NCI-H2227 (cell line): ENCODE data around the gene CTCFL.
A peak's percentile ranks its signal among the peaks of the same experiment; 100 is the strongest.
"Not testable (repeated sequence)": the region's sequence is repeated elsewhere in the genome, so short reads cannot be mapped to it uniquely, and the experiment has no call there.

ENCODE experiments used
- DNase-seq: peaks from one replicate; lab custom pipeline; 2025; ENCODE audit not compliant: unreplicated experiment; lab: John Stamatoyannopoulos, UW

Gene CTCFL

DNA sequence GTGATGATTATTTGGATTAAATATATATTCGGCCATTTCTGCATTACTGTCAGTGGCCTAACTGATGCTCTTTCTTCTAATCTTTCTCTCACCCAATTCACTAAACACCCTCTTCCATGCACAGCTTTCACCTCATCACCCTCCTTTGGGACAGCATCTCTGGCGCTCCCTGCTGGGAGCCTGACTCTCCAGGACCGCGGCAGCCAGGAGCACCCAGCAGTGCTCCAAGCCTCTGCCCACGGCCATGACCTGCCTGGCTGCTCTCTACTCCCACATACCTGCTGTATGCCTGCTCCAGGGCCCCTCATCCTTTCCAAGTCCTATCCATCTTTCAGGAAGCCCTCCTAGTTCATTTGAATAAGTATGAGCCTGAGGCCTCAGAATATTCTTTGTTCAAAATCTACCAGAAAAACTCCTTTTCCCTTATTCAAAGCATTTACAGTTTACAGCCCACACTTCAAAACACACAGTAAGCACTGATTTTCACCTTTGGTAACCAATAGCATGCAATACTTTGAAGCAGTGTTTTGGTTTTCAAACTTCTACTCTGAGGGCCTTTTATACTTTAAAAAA, 15.2 kb downstream of the CTCFL start:
- no peak for DNase-seq

DNA sequence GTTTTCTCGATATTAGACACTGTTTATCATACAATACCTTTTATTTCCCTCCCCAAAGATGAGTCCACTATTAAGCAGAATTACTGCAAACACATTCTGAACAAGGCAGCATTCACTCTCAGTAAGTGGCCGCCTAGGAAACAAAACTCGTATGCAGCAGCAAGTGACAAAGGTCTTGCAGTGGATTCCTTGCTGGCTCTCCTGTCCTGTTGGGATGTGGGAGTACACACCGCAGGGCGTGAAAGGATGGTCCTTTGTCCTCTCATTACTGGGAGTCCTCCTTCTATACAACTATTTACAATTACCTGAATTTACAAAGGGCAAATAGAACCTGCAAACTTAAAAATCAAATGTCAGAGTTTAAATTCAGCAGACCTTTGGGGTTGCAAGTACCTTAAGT, 16.1 kb downstream of the CTCFL start:
- DNase-seq = no peak

DNA sequence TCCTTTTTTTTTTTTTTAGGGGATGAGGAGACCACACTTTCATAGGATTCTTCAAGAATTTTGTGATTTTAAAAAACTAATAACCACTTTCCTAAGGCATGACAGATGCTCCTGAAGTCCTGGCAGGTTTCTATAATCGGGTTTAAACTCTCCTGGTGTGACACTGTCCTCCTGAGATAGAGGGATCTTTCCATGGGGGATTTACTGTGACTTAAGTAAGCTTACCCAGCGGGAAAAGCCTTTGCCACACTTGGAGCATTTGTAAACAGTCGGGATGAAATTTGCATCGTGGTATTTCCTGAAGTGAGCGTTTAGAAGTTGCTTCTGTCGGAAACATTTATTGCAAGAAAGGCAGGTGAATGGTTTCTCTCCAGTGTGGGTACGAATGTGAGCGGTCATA, 16.6 kb downstream of the CTCFL start:
- no peak for DNase-seq

DNA sequence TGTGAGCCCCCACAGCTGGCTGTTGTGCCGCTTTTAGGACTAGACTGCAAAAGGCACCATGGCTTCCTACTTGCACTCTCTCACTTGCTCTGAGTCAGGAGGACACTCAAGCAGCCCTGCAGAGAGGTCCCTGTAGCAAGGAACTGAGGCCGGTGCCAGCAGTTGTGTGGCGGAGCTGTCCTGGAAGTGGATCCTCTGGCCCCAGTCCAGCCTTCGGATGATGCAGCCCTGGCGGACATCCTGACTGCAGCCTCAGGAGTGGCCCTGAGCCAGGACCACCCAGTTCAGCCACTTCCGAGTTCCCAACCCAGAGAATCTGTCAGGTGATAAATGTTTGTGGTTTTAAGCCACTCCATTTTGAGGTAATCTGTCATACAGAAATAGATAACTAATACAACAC, 17.5 kb downstream of the CTCFL start:
- DNase-seq = no peak

DNA sequence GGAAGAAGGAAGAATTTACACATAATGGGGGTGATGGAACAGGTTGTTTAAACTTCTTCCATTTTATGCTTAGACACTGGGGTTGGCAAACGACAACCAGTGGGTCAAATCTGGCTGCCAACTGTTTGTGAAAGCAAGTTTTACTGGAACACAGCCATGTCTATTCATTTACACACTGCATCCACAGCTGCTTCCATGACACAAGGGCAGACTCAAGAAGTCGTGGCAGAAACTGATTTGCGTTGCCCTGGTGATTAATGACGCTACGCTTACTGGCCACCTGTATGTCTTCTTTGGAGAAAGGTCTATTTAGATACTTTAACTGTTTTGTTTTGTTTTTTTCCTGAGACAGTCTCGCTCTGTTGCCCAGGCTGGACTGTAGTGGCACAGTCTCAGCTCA, 19.0 kb downstream of the CTCFL start:
- peak; percentile 16 for DNase-seq

DNA sequence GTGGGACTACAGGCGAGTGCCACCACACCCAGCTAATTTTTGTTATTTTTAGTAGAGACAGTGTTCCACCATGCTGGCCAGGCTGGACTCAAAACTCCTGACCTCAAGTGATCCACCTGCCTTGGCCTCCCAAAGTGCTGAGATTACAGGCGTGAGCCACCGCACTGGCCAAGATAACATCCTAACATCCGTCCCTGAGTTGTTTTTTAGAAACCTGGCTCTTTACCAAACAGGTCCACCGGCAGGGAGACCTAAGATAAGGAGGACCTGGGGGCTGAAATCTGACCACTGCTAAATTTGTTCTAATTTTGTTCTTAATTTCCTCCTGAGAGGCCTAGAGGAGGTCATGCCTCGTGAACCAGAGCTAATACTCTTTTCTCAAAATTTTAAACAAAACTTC, 20.5 kb downstream of the CTCFL start:
- no peak for DNase-seq

DNA sequence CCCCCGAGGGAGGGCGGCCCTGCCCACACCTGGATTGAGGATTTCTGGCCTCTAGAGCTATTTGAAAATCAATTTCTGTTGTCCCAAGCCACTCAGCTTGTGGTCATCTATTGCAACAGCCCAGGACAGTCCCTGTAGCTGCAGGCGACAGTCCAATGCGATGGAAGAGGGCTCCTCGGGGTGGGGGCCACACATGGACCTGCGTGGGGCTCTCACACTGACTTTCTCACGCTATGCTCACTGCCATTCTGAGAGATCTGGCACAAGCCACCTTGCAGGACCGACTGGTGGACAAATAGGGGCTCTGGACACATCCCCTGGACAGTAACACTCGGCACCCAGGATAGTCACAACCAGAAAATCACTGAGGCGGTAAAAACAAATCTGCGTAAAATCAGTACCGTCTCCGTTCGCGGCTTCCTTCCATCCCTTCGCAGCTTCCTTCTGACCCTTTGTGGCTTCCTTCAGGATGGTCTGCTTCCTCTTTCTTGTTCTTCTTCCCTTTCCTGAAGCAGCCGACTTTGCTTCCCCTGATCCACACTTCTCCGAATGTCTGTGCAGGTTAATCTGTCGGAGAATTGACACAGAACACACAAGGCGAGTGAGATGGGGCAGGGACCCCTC, 21.8 kb downstream of the CTCFL start:
- DNase-seq = no peak

DNA sequence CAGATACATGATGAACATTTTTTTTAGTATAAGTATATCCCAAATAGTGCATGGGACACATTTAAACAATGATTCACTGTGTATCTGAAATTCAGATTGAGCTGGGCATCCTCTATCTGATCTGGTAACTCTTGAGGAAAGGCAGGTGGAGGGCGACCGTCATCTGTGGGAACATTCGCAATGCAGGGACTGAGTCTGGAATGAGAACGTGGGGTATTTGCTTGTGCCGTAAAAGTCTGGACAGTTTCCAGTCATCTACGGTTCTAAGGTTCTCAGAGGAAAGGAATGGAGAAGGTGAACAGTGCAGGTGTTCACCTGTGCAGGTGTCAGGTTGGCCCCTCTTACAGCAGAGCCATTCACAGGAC, 22.6 kb downstream of the CTCFL start:
- no peak for DNase-seq

DNA sequence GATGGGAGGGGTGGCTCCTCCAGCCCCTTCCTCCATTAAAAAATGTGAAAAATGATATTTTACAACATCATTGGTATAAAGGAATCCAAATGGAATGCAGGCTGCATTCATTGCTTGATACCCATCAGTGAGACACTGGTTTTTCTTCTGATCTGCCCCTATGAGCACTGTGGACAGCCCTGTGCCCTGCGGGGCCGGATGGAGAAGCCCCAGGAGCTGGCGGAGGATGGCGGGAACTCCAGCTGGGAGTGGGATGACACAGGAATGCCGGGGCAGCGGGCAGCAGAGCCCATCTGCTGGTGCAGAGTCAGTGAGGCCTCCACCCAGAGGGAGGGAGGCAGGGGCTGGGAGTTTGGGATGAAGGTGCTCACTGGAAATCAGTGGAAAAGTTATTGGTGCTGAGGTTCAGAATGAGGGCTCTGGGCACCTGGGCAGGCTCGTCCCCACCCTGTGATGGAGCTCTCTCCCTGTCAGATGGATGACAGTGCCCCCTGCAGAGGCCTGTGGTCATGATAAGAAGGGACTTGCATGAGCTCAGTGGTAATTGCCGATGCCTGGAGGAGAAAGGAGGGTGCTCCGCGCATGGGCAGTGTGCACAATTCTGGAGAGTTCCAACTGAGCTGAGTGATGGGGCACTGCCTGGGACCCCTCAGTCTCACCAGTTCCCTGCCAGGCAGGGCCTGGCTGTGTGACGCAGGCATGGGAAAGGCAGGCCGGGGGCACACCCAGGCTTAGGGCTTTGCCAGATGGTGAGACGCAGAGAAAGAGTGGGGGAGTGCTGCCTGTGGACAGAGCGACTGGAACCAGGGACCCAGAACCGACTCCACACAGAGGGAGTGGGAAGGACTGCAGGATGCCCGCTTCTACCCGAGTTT, 23.2 kb downstream of the CTCFL start:
- no peak for DNase-seq

DNA sequence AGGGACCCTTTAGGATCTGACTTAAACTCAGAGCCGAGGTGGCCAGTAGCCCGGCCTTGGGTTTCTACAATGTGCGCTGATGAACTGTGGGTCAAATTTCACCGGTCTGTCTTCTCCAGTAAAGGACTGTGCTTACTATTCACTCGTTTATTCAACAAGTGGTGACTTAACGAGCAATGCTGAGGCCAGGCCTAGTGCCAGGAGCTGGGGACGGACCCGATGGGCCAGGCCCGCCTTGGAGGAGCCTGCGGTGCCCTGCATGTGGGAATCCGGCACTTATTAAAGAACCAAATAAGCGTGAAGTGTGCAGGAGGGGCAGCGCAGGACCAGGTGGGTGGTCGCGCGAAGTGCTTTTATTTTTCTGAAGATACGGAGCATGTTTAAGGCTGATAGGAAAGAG, 24.0 kb downstream of the CTCFL start:
- DNase-seq = no peak

DNA sequence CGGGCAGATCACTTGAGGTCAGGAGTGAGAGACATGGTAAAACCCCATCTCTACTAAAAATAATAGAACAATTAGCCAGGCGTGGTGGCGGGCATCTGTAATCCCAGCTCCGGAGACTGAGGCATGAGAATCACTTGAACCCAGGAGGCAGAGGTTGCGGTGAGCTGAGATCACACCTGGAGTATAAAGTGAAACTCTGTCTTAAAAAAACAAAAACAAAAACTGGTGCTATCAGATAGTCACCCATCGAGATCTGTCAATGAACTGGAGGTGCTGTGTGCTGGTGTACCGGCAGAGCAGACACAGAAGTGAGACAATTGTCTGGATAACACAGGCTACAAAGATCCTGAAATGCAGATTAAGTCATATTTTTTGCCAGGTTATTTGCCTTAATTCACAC, 24.7 kb downstream of the CTCFL start:
- no peak for DNase-seq

DNA sequence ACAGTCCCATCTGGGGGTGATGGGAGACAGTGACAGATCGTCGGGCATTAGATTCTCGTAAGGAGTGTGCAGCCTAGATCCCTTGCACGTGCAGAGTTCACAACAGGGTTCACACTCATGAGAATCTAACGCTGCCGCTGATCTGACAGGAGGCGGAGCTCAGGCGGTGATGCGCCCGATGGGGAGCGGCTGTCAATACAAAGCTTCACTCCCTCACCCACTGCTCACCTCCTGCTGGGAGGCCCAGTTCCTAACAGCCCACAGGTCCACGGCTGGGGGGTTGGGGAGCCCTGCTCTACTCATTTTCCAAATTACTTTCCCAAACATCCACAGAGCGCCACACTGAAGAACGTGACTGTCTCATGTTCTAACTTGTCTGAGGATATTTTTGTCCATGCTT, 25.3 kb downstream of the CTCFL start:
- DNase-seq = no peak

DNA sequence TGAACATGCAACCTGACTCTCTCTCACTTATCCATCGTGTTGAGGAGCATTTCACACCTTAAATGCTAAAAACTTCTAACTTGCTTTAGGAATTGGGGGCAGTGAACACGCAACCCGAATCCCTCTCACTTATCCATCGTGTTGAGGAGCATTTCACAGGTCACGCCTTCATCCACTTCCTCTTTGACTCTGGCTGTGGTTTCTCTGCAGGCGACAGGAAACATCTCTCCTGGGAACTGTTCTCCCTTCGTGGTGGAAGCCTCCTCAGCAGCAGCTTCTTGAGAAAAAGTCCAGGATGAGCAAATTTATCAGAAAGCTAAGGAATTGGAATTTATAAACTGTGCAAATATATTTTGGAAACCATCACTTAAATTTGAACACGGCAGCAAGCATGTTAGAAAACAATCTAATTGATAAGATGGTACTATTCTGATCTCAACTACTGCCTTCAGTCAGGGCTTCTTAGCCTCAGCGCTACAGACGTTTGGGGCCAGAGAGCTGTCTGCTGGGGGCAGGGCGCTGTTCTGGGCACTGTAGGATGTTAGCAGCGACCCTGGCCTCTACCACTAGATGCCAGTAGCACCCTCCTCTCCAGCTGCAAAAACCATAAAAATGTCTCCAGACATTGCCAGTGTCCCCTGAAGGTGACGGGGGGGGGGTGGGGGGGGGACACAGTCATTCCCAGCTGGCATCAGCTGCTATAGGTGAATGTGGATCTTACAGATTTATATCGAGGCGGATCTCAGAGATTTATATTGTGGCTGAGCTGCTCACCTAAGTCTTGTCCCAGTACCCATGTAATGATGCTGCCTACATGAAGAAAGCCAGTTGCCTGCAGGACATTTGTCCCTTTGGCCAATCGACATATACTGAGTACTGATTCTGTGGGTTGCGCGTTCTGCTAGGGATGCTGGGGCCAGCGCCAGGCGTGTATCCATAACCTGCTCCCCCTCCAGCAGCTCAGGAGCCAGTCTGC, 26.2 kb downstream of the CTCFL start:
- peak; percentile 12 for DNase-seq

DNA sequence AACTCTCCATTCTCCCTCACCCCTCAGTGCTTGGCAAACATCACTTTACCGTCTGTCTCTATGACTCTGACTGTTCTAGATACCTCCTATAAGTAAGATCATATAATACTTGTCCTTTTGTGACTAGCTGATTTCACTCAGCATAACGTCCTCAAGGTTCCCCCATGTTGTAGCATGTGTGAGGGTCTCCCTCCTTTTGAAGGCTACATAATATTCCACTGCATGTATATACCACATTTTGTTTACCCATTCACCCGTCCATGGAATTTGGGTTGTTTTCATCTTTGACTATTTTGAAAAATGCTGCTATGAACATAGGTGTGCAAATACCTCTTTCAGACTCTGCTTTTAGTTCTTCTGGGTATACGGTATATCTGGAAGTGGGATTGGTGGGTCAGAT, 28.3 kb downstream of the CTCFL start:
- no peak for DNase-seq

DNA sequence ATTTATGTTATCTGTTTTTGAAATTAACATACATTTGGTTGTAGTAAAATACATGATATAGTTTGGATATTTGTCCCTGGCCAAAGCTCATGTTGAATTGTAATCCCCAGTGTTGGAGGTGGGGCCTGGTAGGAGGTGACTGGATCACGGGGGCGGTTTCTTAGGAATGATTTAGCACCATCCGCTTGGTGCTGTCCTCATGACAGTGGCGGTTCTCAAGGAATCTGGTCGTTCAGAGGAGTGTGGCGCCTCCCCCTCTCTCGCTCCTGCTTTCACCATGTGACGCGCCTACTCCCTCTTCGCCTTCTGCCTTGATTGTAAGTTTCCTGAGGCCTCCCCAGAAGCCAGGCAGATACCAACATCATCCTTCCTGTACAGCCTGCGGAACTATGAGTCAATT, 29.0 kb downstream of the CTCFL start:
- DNase-seq = no peak

DNA sequence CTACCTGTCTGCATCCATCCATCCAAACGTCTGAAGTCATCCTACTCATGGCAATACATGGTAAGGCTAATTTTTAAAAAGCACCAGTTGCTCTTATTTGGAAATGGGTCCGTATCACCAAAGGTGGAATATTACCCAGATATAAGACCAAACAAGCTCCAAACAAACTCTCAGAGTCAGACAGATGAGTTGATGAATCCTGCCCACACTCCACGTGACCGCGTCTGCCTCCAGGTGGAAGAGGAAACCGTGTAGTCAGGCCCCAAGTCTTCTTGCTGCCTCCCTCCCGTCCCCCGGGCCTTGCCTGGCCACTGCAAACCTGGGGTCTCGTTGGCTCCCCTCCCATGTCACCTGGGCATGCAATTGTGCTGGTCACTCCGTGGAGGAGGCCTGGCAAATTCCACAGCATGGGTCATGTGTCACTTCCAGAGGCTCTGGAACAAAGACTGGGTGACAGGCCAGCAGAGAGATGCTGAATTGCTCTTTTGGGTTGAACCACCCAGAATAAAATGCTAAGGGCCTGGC, 31.8 kb downstream of the CTCFL start:
- no peak for DNase-seq

DNA sequence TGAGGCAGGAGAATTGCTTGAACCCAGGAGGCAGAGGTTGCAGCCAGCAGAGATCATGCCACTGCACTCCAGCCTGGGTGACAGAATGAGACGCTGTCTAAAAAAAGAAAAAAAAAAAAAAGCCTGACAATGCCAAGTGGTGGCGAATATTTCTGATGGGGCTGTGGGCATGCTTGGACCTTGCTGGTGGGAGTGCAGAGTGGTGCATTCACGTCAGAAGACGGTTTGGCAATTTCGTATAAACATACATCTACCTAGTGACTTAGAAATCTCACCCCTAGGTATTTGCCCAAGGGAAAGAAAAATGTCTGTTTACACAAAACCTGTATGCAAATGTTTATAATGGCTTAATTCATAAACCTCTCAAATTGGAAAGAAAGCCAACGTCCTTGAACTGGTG, 33.6 kb downstream of the CTCFL start:
- no peak for DNase-seq

DNA sequence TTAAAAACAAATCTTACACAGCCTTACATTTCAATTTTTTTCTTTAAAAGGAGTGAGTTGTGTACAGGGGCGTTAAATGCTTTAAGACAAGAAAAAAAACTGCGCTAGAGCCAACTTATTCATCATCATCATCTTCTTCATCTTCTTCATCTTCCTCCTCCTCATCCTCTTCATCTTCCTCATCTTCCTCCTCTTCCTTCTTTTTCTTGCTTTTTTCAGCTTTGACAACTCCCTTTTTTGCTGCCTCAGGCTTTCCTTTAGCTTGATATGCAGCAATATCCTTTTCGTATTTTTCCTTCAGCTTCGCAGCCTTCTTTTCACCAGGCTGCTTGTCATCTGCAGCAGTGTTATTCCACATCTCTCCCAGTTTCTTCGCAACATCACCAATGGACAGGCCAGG, 36.7 kb downstream of the CTCFL start:
- DNase-seq = not testable (repeated sequence)

DNA sequence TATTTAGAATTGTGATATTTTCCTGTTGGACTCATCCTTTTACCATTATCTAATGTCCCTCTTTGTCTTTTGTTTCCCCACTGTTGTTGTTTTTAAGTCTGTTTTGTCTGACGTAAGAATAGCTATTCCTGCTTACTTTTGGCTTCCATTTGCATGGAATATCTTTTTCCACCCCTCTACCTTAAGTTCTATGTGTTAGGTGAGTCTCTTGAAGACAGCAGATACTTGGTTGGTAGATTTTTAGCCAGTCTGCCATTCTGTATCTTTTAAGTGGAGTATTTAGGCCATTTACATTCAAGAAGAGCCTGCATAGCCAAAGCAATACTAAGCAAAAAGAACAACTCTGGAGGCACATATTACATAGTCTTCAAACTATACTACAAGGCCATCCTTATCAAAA, 39.2 kb downstream of the CTCFL start:
- no peak for DNase-seq

DNA sequence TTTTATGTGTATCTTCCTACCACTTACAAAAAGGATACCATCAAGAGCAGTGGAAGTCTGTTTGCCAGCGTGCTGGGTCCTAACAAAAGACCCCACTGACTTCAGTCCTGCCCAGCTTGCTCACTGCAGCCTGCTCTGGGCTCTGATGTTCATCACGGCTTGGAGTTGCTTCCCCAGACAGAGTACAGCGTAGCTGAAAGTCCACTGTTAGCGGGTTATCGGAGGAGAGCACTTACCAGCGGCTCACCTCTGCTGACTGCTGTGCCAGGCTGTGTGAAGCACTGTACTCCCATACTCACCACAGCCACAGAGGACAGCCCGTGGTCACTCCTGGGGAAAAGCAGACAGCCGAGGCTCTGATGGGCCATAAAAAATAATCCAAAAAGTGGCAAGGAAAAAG, 40.2 kb downstream of the CTCFL start:
- no peak for DNase-seq
